ENCODE results near the gene METTL8. TPM values are rescaled to one million over a fixed set of nuclear protein-coding genes. Genes with fewer than 3 reads are reported as not detected.

Gene METTL8
- total and polyA plus RNA-seq, 8 donors, result 3.6 to 42.9 (median 7.0) TPM

DNA sequence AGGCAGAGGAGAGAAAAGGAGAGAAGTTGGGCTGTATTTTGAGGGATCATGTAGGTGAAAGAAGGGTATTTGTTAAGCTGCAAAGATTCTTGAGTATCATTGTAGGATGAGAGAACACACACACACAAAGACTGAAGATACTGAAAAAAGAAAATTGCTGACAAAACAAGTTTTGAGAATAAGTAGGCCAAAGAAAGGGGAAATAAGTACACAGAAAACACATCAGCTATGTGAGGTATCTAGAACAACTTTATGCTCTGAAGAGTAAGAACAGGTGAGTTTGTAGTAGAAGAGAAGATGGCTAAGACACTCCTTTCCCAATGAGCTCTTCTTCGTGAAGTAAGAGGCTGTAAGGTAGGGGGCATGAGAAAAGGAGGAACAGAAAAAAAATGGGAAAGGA, 28.2 kb downstream of the METTL8 start:
- 97 to 100% (median 98%) methylated on average over 1 of the region's 1 CpG for WGBS, 5 donors
- TF ChIP-seq POLR2A (IDR thresholded peaks at IDR 0.05) (no peak), EP300 (IDR thresholded peaks at IDR 0.05) (no peak), POLR2AphosphoS5 (IDR thresholded peaks at IDR 0.05) (no peak)
- TF ChIP-seq, protein P1, sequence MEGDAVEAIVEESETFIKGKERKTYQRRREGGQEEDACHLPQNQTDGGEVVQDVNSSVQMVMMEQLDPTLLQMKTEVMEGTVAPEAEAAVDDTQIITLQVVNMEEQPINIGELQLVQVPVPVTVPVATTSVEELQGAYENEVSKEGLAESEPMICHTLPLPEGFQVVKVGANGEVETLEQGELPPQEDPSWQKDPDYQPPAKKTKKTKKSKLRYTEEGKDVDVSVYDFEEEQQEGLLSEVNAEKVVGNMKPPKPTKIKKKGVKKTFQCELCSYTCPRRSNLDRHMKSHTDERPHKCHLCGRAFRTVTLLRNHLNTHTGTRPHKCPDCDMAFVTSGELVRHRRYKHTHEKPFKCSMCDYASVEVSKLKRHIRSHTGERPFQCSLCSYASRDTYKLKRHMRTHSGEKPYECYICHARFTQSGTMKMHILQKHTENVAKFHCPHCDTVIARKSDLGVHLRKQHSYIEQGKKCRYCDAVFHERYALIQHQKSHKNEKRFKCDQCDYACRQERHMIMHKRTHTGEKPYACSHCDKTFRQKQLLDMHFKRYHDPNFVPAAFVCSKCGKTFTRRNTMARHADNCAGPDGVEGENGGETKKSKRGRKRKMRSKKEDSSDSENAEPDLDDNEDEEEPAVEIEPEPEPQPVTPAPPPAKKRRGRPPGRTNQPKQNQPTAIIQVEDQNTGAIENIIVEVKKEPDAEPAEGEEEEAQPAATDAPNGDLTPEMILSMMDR (IDR thresholded peaks at IDR 0.05), result no peak
- intact Hi-C loops (cut with DNase I; ENCODE audit: low total_unique reads), result no loop called here

DNA sequence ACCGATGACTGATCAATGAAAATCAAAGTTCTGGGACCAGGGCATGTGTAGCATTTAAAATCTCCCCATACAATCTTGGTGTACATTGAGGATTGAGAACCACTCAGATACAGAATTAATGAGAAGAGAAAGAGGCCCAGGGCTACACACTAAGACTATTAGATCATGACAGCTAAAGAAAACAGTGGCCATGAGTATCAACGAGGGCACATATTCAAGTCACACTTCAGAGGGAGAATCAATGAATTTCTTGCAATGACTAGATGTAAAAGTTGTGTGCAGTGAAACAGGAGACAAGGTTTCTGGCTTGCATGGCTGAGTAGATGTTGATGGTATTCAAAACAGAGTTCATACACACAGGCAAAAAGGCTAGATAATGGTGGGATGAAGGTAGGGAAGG, 29.1 kb downstream of the METTL8 start:
- H3K4me1 ChIP-seq, result peaks cover 0 to 7% (median 0%) of the 10 kb centered on the region in 4 donors

More for the DNA sequence above, 28.2 kb downstream of the METTL8 start:
- H3K4me1 ChIP-seq, result peaks cover 0 to 14% (median 3%) of the 10 kb centered on the region in 4 donors
- no peaks in the 10 kb centered on the region for H3K36me3 ChIP-seq
- peaks cover 0 to 8% (median 0%) of the 10 kb centered on the region in 4 donors for H3K9me3 ChIP-seq
- H3K27ac ChIP-seq, result no peak overlapping the region
- no peak for DNase-seq
- no peaks in the 10 kb centered on the region for H3K27me3 ChIP-seq
- no peak overlapping the region for H3K4me3 ChIP-seq

DNA sequence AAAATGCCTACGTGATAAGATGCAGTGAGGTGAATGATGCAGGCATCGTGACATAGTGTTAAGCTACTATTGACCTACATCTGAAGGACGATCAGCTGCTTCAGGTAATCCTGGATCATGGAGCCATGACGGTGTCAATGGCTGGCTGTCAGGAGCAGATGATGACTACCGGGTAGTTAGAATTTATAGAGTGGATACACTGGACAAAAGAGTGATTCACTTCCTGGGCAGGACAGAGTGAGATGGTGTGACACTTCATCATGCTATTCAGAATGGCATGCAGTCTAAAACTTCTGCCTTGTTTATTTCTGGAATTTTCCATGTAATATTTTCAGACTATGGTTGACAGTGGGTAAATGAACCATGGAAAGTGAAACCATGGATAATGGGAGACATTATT, 29.5 kb downstream of the METTL8 start:
- Histone ChIP-seq H3K27ac (no peak overlapping the region), H3K27me3 (no peaks in the 10 kb centered on the region), H3K4me3 (no peak overlapping the region), H3K36me3 (no peaks in the 10 kb centered on the region), H3K9me3 (peaks cover 0 to 8% (median 0%) of the 10 kb centered on the region in 4 donors), H3K4me1 (peaks cover 0 to 3% (median 0%) of the 10 kb centered on the region in 4 donors)
- TF ChIP-seq POLR2A (IDR thresholded peaks at IDR 0.05) (no peak), POLR2AphosphoS5 (IDR thresholded peaks at IDR 0.05) (no peak), EP300 (IDR thresholded peaks at IDR 0.05) (no peak)
- TF ChIP-seq, protein P1 (IDR thresholded peaks at IDR 0.05), result no peak
- 79 to 95% (median 85%) methylated on average over 5 of the region's 5 CpGs for WGBS, 5 donors
- intact Hi-C loops (cut with DNase I; ENCODE audit: low total_unique reads), result no loop called here
- DNase-seq, result no peak

More for the DNA sequence above, 29.1 kb downstream of the METTL8 start:
- no peak overlapping the region for H3K4me3 ChIP-seq
- H3K27me3 ChIP-seq, result no peaks in the 10 kb centered on the region
- no peak for DNase-seq
- intact Hi-C loops (cut with DNase I; ENCODE audit: low total_unique reads), result no loop called here
- whole genome bisulfite sequencing, 5 donors, result 90 to 93% (median 91%) methylated on average over 2 of the region's 2 CpGs
- no peak for TF ChIP-seq POLR2AphosphoS5 (IDR thresholded peaks at IDR 0.05)
- TF ChIP-seq EP300 (IDR thresholded peaks at IDR 0.05), result no peak
- no peak for TF ChIP-seq POLR2A (IDR thresholded peaks at IDR 0.05)
- TF ChIP-seq, protein P1 (IDR thresholded peaks at IDR 0.05), result no peak
- H3K36me3 ChIP-seq, result no peaks in the 10 kb centered on the region
- H3K9me3 ChIP-seq, result peaks cover 0 to 8% (median 0%) of the 10 kb centered on the region in 4 donors
- no peak overlapping the region for H3K27ac ChIP-seq

DNA sequence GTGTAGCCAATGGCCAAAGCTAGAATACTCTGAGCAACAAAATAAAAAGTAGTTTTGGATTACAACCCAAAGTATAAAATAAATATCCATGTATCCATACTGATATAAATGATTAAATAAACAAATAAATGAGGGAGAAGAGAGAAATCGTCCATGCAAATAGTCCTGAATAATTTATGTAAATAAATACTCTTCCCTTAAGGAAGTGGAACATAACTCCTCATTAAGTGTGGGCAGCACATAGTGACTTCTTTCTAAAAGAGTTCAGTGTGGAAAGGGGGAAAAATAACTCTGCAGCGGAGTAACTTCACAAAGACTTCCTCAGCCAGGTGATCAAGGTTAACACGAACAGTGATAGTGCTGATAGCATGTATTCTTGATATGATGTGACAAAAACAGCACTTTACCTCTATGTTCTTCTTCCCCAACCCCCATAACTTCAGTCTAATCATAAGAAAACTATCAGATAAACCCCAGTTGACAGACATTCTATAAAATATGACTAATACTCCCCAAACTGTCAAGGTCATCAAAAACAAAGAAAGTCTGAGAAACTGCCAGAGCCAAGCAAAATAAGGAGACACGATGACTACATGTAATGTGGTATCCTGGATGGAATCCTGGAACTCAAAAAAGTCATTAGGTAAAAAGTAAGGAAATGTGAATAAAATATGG, 30.7 kb downstream of the METTL8 start:
- no peak for DNase-seq
- intact Hi-C loops (cut with DNase I; ENCODE audit: low total_unique reads), result no loop called here
- Histone ChIP-seq H3K27me3 (no peaks in the 10 kb centered on the region), H3K4me1 (no peaks in the 10 kb centered on the region), H3K36me3 (no peaks in the 10 kb centered on the region), H3K4me3 (no peak overlapping the region), H3K27ac (no peak overlapping the region), H3K9me3 (peaks cover 0 to 8% (median 0%) of the 10 kb centered on the region in 4 donors)
- TF ChIP-seq POLR2A (IDR thresholded peaks at IDR 0.05) (no peak), POLR2AphosphoS5 (IDR thresholded peaks at IDR 0.05) (no peak), EP300 (IDR thresholded peaks at IDR 0.05) (no peak)
- TF ChIP-seq, protein P1 (IDR thresholded peaks at IDR 0.05), result no peak
- WGBS, 5 donors, result 70 to 80% (median 77%) methylated on average over 4 of the region's 4 CpGs
